Breast epithelium (tissue), 3 donors: Measurements from ENCODE around the gene HECTD1.

ENCODE experiments used
- CTCF ChIP-seq, 3 donors: fragments of 450-650 bp; IDR thresholded peaks; one replicate each; pipeline ENCODE4 v1.5.1; 2016 to 2017; ENCODE audit warnings: antibody characterized with exemption in 3 of 3, mild to moderate bottlenecking in 3 of 3, moderate library complexity in 3 of 3
- POLR2A ChIP-seq: fragments of 450-650 bp; IDR thresholded peaks from one replicate; pipeline ENCODE4 v1.6.1; 2016; ENCODE audit warnings: antibody characterized with exemption, mild to moderate bottlenecking, moderate library complexity
- POLR2AphosphoS5 ChIP-seq, 3 donors: sonication (generic); formaldehyde crosslinking; IDR thresholded peaks; one replicate each; pipeline ENCODE4 v1.6.1; 2017; ENCODE audit warnings: antibody characterized with exemption in 3 of 3

- TF ChIP-seq CTCF (IDR thresholded peaks at IDR 0.05) (no peak), POLR2A (no peak), POLR2AphosphoS5 (IDR thresholded peaks at IDR 0.05) (no peak)
These were observed 49.6 kb upstream of the HECTD1 start for GRCh38 chr14:31257244-31257553.
